Left renal cortex interstitium (tissue), 4 donors: ENCODE results near the gene SMIM3. TPM values are rescaled to one million over a fixed set of nuclear protein-coding genes. Genes with fewer than 3 reads are reported as not detected.
A peak's percentile ranks its signal among the peaks of the same experiment; 100 is the strongest.
"Not testable (repeated sequence)": the region's sequence is repeated elsewhere in the genome, so short reads cannot be mapped to it uniquely, and the experiment has no call there.

Source experiments
- DNase-seq, 4 donors: peaks; one replicate each; pipeline ENCODE4 v3.0.0-alpha.2; 2013; ENCODE audit warnings: low read depth in 4 of 4, low spot score in 2 of 4, missing footprints in 1 of 4
- polyA plus RNA-seq, 4 donors: library from polyadenylated mRNA; unstranded; fragments of 120-200 nt; gene quantifications; one replicate each; pipeline ENCODE4 v1.2.1, GENCODE V29; 2013; ENCODE audit not compliant: insufficient read length in 4 of 4

SMIM3 gene
- polyA plus RNA-seq, result 10 to 100 TPM; 19.2 to 26.3 (median 23.5) TPM

- peak in 1 of 4 donors; percentile 81 for DNase-seq
These were observed at the start of gene SMIM3 for GRCh38 chr5:150778517-150779396. Gene SMIM3, plus strand, starts transcription at chr5:150778757. Its CDS starts 16,684 bp downstream, at chr5:150795441.

GRCh38 chr5:150729859-150730258 is 48.7 kb upstream of the SMIM3 start:
- no peak for DNase-seq

GRCh38 chr5:150731669-150732242 is 46.8 kb upstream of the SMIM3 start:
- DNase-seq, result no peak

GRCh38 chr5:150734579-150735384 is 43.8 kb upstream of the SMIM3 start:
- DNase-seq, result no peak

- DNase-seq, result no peak
These were observed 39.7 kb upstream of the SMIM3 start for GRCh38 chr5:150738862-150739261.

- DNase-seq, result no peak
These were observed 37.6 kb upstream of the SMIM3 start for GRCh38 chr5:150740992-150741391.

GRCh38 chr5:150742455-150743141 is 36.0 kb upstream of the SMIM3 start:
- not testable (repeated sequence) for DNase-seq

GRCh38 chr5:150743142-150743488 is 35.4 kb upstream of the SMIM3 start:
- DNase-seq, result not testable (repeated sequence)

GRCh38 chr5:150750469-150750868 is 28.1 kb upstream of the SMIM3 start:
- no peak for DNase-seq

- DNase-seq, result no peak
These were observed 27.3 kb upstream of the SMIM3 start for GRCh38 chr5:150751096-150751891.

GRCh38 chr5:150753463-150753862 is 25.1 kb upstream of the SMIM3 start:
- DNase-seq, result no peak

GRCh38 chr5:150753863-150754262 is 24.7 kb upstream of the SMIM3 start:
- no peak for DNase-seq

- DNase-seq, result no peak
These were observed 21.4 kb upstream of the SMIM3 start for GRCh38 chr5:150757087-150757649.

GRCh38 chr5:150758203-150758530 is 20.4 kb upstream of the SMIM3 start:
- no peak for DNase-seq

GRCh38 chr5:150758531-150759333 is 19.8 kb upstream of the SMIM3 start, which contains the start of gene DCTN4:
Gene DCTN4, minus strand, starts transcription at chr5:150759017. Its CDS starts 24 bp downstream, at chr5:150758993.
- DNase-seq, result peak; percentile 96 to 100 (median 97)

GRCh38 chr5:150759334-150759583 is 19.3 kb upstream of the SMIM3 start:
- DNase-seq, result no peak

GRCh38 chr5:150762211-150762610 is 16.3 kb upstream of the SMIM3 start:
- DNase-seq, result no peak

GRCh38 chr5:150763023-150763769 is 15.4 kb upstream of the SMIM3 start:
- DNase-seq, result peak in 1 of 4 donors; percentile 34
